C4-2B (cell line): ENCODE results near the gene KRT26.

Experiments
- H3K27ac ChIP-seq: fragments of 450-650 bp; 2 replicates; pipeline ENCODE4 v1.5.1; 2017
- ZFX ChIP-seq: fragments of 450-650 bp; IDR thresholded peaks from 2 replicates; pipeline ENCODE4 v1.6.1; 2017
- TF ChIP-seq, protein P1 (sequence below): fragments of 450-650 bp; conservative IDR thresholded peaks from 2 replicates; pipeline ENCODE4 v1.5.1; 2017; ENCODE audit warnings: mild to moderate bottlenecking

Gene KRT26, protein sequence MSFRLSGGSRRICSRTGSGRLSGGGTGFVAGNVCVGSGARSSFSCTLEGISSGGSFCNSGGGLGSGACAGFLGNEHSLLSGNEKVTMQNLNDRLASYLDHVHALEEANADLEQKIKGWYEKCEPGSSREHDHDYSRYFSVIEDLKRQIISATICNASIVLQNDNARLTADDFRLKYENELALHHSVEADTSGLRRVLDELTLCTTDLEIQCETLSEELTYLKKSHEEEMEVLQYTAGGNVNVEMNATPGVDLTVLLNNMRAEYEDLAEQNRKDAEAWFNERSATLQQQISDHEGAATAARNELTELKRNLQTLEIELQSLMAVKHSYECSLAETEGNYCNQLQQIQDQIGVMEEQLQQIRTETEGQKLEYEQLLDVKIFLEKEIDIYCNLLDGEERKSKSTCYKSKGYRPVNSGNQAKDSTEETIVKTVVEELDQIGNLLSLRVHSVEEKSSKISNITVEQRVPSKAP

DNA sequence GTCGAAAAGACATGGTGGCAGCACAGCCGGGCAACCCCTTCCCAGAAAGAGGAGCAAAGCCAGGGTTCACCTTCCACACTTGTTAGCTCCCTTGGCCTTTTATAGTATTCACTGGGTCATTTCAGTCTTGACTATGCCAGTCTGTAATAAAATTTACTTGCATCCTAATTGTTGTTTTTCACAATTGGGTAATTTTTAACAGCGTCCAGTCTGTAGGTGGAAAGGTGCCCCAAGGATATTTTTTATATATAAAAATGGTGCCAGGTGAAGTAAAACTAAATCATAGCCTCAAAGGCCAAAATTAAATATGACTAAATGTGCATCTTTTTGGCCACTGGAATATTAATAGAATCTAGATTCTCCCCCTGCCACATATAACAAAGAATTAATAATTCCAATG, at the start of gene KRT26:
Gene KRT26, minus strand, starts transcription at position 101 of the 400 bp plus-strand sequence. Its CDS starts 88 bp downstream, at position 13.
- H3K27ac ChIP-seq, result no peak within 1 kb of the TSS
- TF ChIP-seq, protein P1, sequence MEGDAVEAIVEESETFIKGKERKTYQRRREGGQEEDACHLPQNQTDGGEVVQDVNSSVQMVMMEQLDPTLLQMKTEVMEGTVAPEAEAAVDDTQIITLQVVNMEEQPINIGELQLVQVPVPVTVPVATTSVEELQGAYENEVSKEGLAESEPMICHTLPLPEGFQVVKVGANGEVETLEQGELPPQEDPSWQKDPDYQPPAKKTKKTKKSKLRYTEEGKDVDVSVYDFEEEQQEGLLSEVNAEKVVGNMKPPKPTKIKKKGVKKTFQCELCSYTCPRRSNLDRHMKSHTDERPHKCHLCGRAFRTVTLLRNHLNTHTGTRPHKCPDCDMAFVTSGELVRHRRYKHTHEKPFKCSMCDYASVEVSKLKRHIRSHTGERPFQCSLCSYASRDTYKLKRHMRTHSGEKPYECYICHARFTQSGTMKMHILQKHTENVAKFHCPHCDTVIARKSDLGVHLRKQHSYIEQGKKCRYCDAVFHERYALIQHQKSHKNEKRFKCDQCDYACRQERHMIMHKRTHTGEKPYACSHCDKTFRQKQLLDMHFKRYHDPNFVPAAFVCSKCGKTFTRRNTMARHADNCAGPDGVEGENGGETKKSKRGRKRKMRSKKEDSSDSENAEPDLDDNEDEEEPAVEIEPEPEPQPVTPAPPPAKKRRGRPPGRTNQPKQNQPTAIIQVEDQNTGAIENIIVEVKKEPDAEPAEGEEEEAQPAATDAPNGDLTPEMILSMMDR, result no peak
- TF ChIP-seq ZFX, result no peak

DNA sequence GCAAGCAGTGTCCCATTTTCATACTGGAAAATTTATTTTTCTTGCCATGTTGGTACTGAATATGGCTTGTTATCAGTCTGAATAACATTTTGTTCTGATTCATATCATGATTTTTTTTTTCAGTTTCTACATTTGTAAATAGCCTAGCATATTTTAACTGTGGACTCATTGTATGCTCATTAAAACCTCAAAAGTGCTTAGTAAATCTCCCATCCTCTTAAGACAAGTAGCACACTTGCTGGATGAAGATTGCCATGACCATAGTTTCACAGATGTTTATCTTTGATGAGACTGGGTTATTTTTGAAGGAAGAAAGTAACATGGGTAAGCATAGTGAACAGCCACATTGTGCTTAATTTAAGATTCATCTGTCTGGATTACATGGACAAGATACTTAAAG, 49.5 kb upstream of the KRT26 start:
- no peak overlapping the region for H3K27ac ChIP-seq
- TF ChIP-seq, protein P1, result no peak
- no peak for TF ChIP-seq ZFX

GRCh38 chr17:40820228-40820838, 48.3 kb upstream of the KRT26 start:
- no peak for TF ChIP-seq ZFX
- TF ChIP-seq, protein P1, result no peak
- H3K27ac ChIP-seq, result no peak overlapping the region

DNA sequence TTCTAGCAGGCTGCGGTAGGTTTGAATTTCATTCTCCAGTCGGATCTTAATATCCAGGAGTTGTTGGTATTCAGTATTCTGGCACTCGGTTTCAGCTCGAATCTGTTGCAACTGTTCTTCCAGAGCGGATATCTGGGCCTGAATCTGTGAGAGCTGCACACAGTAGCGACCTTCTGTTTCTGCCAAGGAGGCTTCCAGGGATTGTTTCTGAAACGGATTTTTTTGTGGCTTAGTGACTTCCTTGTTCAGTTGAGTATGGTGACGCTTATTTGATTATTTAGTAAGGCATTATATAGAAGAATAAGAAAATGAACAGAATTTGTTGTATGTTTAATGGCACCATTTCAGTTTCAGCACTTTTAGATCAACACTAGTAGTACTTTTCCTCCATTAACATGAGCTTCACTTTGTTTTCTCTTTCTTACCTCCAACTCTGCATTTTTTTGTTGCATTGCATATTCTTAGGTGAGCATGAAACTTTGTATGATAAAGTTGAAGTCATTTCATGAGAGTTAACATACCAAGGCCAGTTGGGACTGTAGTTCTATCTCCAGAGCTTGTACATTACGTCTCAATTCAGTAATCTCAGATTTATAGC, 47.6 kb upstream of the KRT26 start:
- peak overlapping the region; percentile 80; the same call in 1 of the 2 replicates for H3K27ac ChIP-seq
- TF ChIP-seq ZFX, result no peak
- TF ChIP-seq, protein P1, result no peak

DNA sequence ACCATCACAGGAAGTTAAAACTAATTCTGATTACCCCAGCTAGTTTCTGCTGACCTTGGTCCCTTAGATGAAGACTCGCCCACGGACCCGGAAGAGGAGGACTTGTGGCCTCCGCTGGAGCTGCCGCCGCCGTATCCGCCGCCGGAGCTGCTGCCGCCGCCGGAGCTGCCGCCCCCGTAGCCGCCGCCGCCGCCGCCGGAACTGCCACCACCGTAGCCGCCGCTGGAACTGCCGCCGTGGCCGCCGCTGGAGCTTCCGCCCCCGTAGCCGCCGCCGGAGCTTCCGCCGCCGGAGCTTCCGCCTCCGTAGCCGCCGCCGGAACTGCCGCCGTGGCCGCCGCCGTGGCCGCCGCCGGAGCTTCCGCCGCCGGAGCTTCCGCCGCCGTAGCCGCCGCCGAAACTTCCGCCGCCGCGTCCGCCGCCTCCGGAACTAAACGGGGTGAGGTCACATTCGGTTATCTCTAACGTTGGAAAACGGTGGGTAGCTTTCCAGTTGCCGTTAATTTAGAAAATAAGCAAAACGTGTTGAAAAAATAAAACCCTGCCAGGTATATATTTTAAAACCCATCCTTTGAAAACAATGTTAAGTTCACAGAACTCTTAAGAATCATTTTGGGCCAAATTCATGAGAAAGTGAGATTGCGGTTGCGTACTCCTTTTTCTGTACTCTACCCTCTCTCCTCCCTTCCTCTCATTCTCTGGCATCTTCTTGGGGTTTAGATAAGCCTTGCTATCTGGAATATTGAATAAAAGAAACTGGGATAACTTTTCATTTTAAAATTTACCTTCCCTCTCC, 46.9 kb upstream of the KRT26 start:
- peak overlapping the region; percentile 80 for H3K27ac ChIP-seq
- no peak for TF ChIP-seq ZFX
- TF ChIP-seq, protein P1, result no peak

GRCh38 chr17:40818343-40818732, 46.3 kb upstream of the KRT26 start:
- peak overlapping the region; percentile 80 for H3K27ac ChIP-seq
- TF ChIP-seq ZFX, result no peak
- TF ChIP-seq, protein P1, result no peak
